Measurements from ENCODE around the gene KIAA0319L.

GRCh38 chr1:35580949-35581388, 23.8 kb upstream of the KIAA0319L start:
- TF ChIP-seq CTCF (IDR thresholded peaks at IDR 0.05) (no peak), POLR2A (IDR thresholded peaks at IDR 0.05) (no peak), POLR2AphosphoS5 (IDR thresholded peaks at IDR 0.05) (no peak), EP300 (IDR thresholded peaks at IDR 0.05) (no peak)
